ENCODE results near the gene MS4A4A.

DNA sequence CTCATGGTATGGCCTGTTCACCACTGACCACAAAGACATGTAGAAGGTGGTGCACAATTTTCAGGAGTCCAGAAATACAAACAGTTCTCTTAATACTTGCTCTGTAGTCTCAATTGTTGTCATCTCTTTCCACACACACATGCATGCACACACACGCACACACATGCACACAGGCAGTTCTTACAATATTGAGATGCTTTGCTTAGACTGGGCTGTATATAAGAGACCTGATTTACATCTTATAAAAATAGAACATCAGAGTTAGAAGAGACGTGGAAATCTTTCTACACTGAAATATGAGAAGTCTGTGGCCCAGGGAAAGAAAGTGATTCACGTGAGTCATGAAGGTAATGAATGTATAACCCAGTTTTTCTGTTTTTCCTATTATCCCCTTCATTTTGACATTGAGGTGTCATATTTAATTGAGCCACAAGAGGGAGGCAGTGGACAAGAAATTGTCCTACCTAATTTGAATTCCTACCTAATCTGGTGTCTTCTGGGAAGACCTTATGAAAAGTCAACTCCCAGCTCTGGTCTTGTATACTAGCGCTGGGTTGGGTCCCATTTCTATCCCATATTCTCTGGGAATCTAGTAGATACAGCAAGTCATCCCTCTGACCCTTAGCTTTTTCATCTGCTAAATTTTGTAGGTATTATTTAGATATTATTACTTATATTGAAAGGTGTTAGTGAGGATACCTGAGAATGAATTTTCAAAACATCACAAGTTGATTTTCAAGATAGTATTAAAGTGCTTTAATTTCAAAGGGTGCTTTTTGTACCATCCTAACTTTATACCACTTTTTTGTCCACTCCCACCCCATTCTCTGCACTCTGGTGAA is 14.9 kb upstream of the MS4A4A start:
- TF ChIP-seq CTCF (IDR thresholded peaks at IDR 0.05; ENCODE audit: control extremely low read depth in 1 of 3, insufficient read depth in 1 of 3, low read depth in 1 of 3, low read length in 3 of 3) (peak in 2 of 3 experiments; percentile 60 to 66; a peak in 3 of 4 replicates), SIN3A (conservative IDR thresholded peaks at IDR 0.05 in 1 of 2, IDR thresholded peaks at IDR 0.05 in 1 of 2; ENCODE audit: low read depth in 1 of 2, low read length in 2 of 2) (no peak), CBX5 (IDR thresholded peaks at IDR 0.05; ENCODE audit: low read depth, low read length) (no peak), RFX5 (IDR thresholded peaks at IDR 0.05; ENCODE audit: borderline replicate concordance, low read depth, low read length) (no peak), POLR2AphosphoS5 (IDR thresholded peaks at IDR 0.05; ENCODE audit: low read depth, low read length) (no peak), SIRT6 (IDR thresholded peaks at IDR 0.05; ENCODE audit: low read length) (no peak), RAD21 (IDR thresholded peaks at IDR 0.05 in 1 of 2, conservative IDR thresholded peaks at IDR 0.05 in 1 of 2; ENCODE audit: low read depth in 2 of 2, low read length in 2 of 2) (peak; percentile 92), ASH2L (IDR thresholded peaks at IDR 0.05; ENCODE audit: low read length) (no peak), CEBPB (IDR thresholded peaks at IDR 0.05; ENCODE audit: low read depth, low read length) (no peak), POLR2A (IDR thresholded peaks at IDR 0.05; ENCODE audit: control extremely low read depth in 1 of 2, low read depth in 2 of 2, low read length in 2 of 2) (no peak)
- TF ChIP-seq, protein P1, sequence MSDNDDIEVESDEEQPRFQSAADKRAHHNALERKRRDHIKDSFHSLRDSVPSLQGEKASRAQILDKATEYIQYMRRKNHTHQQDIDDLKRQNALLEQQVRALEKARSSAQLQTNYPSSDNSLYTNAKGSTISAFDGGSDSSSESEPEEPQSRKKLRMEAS (IDR thresholded peaks at IDR 0.05) = no peak
- TF ChIP-seq, protein P2, sequence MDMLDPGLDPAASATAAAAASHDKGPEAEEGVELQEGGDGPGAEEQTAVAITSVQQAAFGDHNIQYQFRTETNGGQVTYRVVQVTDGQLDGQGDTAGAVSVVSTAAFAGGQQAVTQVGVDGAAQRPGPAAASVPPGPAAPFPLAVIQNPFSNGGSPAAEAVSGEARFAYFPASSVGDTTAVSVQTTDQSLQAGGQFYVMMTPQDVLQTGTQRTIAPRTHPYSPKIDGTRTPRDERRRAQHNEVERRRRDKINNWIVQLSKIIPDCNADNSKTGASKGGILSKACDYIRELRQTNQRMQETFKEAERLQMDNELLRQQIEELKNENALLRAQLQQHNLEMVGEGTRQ (IDR thresholded peaks at IDR 0.05; ENCODE audit: low read length) = no peak
